Tibial nerve (tissue), 4 donors: ENCODE measurements around the gene SPON1.

Experiments used
- CTCF ChIP-seq, 5 experiments: fragments of 200-600 bp in 3 of 5; fragments of 450-650 bp in 2 of 5; sonication (generic) in 3 of 5; IDR thresholded peaks; one replicate each; pipeline ENCODE4 v1.5.1; 2016 to 2019; ENCODE audit warnings: antibody characterized with exemption in 5 of 5, mild to moderate bottlenecking in 3 of 5, moderate library complexity in 2 of 5
- EP300 ChIP-seq, 2 donors: sonication (generic); formaldehyde crosslinking; IDR thresholded peaks; one replicate each; pipeline ENCODE4 v1.6.1; 2017; ENCODE audit warnings: antibody characterized with exemption in 2 of 2, mild to moderate bottlenecking in 1 of 2
- POLR2A ChIP-seq, 2 donors: fragments of 450-650 bp; IDR thresholded peaks; one replicate each; pipeline ENCODE4 v1.6.1; 2017; ENCODE audit warnings: antibody characterized with exemption in 2 of 2, mild to moderate bottlenecking in 2 of 2, moderate library complexity in 2 of 2

GRCh38 chr11:14230407-14230806, 267.9 kb downstream of the SPON1 start:
- no peak for TF ChIP-seq CTCF (IDR thresholded peaks at IDR 0.05)
- TF ChIP-seq POLR2A (IDR thresholded peaks at IDR 0.05): no peak
- TF ChIP-seq EP300 (IDR thresholded peaks at IDR 0.05): no peak
